ENCODE results near the gene RNF227. TPM values are rescaled to one million over a fixed set of nuclear protein-coding genes. Genes with fewer than 3 reads are reported as not detected.

Gene RNF227
- total RNA-seq, 8 experiments from 2014 or later: 2.6 to 5.2 (median 4.2) TPM

DNA sequence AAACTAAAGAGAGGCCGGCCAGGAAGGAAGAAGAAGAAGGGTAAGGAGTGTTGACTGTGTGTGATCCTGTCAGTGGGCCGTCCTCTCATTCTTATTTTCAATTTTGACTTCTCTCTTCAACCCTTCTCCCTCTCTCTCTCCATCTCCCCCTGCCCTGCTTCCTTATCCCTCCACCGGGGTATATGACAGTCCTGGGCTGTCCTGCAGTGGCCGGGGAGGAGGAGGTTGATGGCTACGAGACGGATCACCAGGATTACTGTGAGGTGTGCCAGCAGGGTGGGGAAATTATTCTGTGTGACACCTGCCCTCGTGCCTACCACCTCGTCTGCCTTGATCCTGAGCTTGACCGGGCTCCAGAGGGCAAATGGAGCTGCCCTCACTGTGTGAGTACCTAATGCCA is 21.9 kb downstream of the RNF227 start:
- in situ Hi-C loops (cut with MboI; ENCODE audit: low pct_unique_long_range_greater_than_20kb in 2 of 9, low sequenced_read_pairs in 9 of 9, unreplicated experiment in 9 of 9): no loop called here
- WGBS, 10 experiments: 73 to 100% (median 91%) methylated on average over 1 to 4 of the region's 9 CpGs; no CpG with 5 or more reads in 4 of the 10 experiments
- ATAC-seq (replicated peaks in 6 of 8): no peak

DNA sequence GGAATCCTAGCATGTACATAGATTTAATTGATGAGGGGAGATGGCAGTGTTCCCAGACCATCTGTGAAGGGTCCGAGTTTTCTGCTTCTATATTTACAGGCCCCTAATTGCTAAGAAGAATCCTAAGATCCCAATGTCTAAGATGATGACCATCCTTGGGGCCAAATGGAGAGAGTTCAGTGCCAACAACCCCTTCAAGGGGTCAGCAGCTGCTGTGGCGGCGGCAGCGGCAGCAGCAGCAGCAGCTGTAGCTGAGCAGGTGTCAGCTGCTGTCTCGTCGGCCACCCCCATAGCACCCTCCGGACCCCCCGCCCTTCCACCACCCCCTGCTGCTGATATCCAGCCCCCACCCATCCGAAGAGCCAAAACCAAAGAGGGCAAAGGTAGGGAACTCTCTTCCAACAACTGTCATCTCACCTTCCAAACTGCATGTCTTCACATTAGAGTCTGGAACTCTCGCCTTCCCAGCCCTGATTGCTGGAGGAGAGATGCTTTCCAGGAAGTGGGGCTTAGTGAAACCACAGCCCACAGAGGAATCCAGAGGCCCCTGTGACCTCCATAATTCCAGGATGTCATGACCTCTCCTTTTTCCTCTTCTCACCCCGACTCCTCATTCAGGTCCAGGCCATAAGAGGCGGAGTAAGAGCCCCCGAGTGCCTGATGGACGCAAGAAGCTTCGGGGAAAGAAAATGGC is 22.8 kb downstream of the RNF227 start:
- in situ Hi-C loops (cut with MboI; ENCODE audit: low pct_unique_long_range_greater_than_20kb in 2 of 9, low sequenced_read_pairs in 9 of 9, unreplicated experiment in 9 of 9): no loop called here

More for the DNA sequence above, 21.9 kb downstream of the RNF227 start:
- no peak overlapping the region for H3K27ac ChIP-seq
- no peak overlapping the region for H3K4me3 ChIP-seq
- peaks cover 8 to 9% of the 10 kb centered on the region in 2 donors for H3K4me1 ChIP-seq (replicated peaks in 1 of 2)

DNA sequence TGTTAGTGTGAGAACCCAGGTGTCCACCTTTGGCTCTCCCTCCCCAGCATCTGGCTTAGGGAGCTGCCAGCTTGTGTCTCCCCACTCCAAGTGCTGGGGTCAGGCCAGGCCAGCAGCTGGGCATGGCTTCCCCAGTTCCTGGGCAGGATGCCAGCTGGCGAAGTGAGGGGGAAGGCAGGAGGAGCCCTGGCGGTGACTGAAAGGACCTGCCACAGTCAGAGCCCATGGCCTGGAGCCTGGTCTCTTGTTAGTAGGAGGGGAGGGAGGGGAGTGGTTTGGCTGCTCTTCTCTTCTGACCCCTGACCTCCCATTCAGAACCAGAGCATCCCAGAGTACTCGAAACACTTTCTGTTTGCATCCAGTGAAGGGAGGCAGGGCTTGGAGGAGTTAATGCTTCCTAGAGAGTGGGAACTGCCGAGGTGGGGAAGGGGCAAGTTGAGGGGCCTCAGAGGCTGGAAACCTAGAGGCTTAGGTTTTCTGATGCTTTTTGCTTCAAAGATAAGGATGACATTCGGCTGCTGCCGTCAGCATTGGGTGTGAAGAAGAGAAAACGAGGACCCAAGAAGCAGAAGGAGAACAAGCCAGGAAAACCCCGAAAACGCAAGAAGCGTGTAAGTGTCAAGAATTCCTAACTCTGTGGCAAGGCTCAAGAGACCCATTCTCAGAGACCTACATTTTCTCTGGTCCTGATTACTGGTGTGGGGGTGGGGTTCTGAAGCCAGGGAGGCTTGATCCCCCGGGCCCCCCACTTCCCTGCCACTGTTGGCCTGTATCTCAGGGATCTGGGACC is 26.7 kb downstream of the RNF227 start:
- WGBS, 10 experiments: 10 to 84% (median 44%) methylated on average over 2 to 9 of the region's 11 CpGs; no CpG with 5 or more reads in 3 of the 10 experiments
- H3K4me3 ChIP-seq: peak overlapping the region in 1 of 5 donors; percentile 96
- ATAC-seq (replicated peaks in 6 of 8): peak in 5 of 8 experiments; percentile 2 to 36 (median 15)
- H3K4me1 ChIP-seq (replicated peaks in 1 of 2): peaks cover 20 to 22% of the 10 kb centered on the region in 2 donors
- H3K27ac ChIP-seq: peak overlapping the region; percentile 81 to 82
- in situ Hi-C loops (cut with MboI; ENCODE audit: low pct_unique_long_range_greater_than_20kb in 2 of 9, low sequenced_read_pairs in 9 of 9, unreplicated experiment in 9 of 9): no loop called here

More for the DNA sequence above, 22.8 kb downstream of the RNF227 start:
- no peak overlapping the region for H3K4me3 ChIP-seq
- 67 to 100% (median 83%) methylated on average over 1 to 6 of the region's 15 CpGs; no CpG with 5 or more reads in 1 of the 10 experiments for WGBS, 10 experiments
- no peak overlapping the region for H3K27ac ChIP-seq
- ATAC-seq (replicated peaks in 6 of 8): no peak
- H3K4me1 ChIP-seq (replicated peaks in 1 of 2): peaks cover 17 to 18% of the 10 kb centered on the region in 2 donors

DNA sequence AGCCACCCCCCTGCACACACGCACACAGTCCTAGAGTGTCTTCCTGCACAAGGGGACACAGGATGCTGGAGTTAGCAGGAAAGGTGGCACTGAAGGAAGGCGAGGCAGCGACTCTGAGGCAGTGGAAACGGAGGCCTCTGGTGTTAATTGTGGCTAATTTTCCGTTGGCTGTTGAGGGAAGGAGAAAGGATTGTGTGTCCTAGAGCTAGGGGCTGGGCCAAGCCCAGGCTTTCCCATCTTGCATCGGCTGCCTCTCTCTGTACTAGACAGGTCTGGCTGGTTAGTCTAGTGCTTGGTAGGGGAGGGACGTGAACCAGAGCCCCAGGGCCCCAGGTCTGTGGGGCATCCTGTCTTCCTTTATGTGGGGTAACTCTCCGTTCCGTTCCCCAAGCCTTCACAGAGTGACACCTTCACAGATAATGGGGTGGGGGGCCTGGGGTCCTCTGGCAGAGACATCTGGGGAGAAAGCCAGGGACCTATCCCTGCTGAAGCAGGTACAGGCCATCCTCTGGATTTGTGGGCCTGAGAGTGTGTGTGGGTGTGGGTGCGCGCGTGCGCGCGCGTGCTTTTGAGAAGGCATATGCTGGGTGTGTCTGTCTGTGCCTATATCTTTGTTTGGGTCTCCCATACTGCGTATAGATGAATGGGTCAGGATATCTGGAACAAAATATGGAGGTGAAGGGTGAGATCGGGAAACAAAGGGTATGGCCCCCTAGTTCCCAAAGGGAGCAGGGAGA is 27.7 kb downstream of the RNF227 start, which contains the start of gene CHD3:
Gene CHD3, plus strand, starts transcription at position 606 of the 737 bp plus-strand sequence. CDS start 212 bp downstream, outside the sequence.
- in situ Hi-C loops (cut with MboI; ENCODE audit: low pct_unique_long_range_greater_than_20kb in 2 of 9, low sequenced_read_pairs in 9 of 9, unreplicated experiment in 9 of 9): no loop called here
- Histone ChIP-seq H3K27ac (peak within 1 kb of the TSS; percentile 81 to 82), H3K4me1 (replicated peaks in 1 of 2) (peaks cover 22 to 24% of the 10 kb centered on the region in 2 donors), H3K4me3 (peak within 1 kb of the TSS; percentile 51 to 99 (median 93))
- ATAC-seq (replicated peaks in 6 of 8): peak in 3 of 8 experiments; percentile 2 to 3 (median 2)
- WGBS, 10 experiments: 8 to 100% (median 63%) methylated on average over 2 to 14 of the region's 18 CpGs; no CpG with 5 or more reads in 2 of the 10 experiments

DNA sequence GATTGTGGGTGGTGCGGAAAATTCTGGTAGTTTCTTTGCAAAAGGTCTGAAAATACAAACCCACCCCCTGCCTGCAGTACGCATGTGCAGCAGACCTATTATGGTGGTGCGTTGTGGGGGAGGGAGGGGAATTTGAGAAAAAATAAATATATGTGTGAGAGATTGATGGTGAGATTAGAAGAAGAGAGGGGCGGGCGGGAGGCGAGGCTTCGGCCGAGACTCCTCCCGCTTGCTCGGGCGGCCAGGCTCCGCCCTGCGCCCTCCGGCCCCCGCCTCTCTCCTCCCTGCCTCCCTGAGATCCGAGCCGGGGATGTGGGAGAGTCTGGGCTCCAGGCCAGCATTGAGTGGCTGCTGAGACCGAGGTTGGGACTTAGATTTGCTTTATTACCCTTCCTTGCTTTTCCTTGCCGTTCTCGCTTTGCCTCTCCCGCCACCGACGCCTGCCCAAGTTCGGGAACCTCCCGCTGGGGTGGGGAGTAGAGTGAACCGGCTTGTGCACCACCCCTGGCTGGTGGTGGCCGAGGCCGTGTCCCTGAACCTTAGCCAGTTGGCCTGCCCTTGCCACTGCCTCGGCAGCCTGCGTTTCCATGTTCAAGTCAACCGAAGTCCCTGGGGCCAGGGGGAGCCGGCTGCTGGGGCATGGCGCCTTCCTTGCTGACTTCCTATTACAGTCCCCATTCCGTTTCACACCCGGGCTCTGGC is 28.5 kb downstream of the RNF227 start:
- in situ Hi-C loops (cut with MboI; ENCODE audit: low pct_unique_long_range_greater_than_20kb in 2 of 9, low sequenced_read_pairs in 9 of 9, unreplicated experiment in 9 of 9): no loop called here
- Histone ChIP-seq H3K4me3 (peak overlapping the region; percentile 51 to 99 (median 93)), H3K4me1 (replicated peaks in 1 of 2) (peaks cover 26 to 31% of the 10 kb centered on the region in 2 donors), H3K27ac (peak overlapping the region; percentile 84 to 99)
- ATAC-seq (replicated peaks in 6 of 8): peak; percentile 68 to 81 (median 76)
- 0 to 11% (median 0%) methylated on average over 1 to 9 of the region's 35 CpGs; no CpG with 5 or more reads in 2 of the 10 experiments for WGBS, 10 experiments

DNA sequence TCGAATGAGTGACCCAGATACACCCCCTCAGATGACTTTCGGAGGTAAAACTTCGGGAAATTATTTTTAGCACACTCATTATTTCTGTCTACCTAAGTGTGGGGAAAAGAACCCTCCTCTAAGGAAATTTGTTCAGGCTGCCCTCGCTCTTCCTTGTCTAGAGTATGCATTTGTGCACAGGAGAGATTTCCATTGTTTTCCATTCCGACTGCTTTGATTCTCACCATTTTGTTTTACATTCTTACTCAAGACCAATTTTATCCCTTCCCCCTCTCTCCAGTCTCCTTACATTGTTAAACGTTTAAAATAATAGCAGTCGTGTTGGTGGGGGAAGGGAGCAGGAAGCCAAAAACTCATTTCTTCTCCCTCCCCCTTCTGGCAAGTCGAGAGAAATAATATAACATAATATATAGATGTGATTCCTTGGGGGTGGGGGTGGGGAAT is 29.0 kb downstream of the RNF227 start:
- 0 to 4% (median 2%) methylated on average over 4 to 8 of the region's 8 CpGs for WGBS, 10 experiments
- Histone ChIP-seq H3K27ac (peak overlapping the region; percentile 84 to 99), H3K4me3 (peak overlapping the region; percentile 51 to 99 (median 93)), H3K4me1 (replicated peaks in 1 of 2) (peaks cover 26 to 36% of the 10 kb centered on the region in 2 donors)
- peak in 2 of 8 experiments; percentile 1 to 12 for ATAC-seq (replicated peaks in 6 of 8)
- in situ Hi-C loops (cut with MboI; ENCODE audit: low pct_unique_long_range_greater_than_20kb in 2 of 9, low sequenced_read_pairs in 9 of 9, unreplicated experiment in 9 of 9): no loop called here

DNA sequence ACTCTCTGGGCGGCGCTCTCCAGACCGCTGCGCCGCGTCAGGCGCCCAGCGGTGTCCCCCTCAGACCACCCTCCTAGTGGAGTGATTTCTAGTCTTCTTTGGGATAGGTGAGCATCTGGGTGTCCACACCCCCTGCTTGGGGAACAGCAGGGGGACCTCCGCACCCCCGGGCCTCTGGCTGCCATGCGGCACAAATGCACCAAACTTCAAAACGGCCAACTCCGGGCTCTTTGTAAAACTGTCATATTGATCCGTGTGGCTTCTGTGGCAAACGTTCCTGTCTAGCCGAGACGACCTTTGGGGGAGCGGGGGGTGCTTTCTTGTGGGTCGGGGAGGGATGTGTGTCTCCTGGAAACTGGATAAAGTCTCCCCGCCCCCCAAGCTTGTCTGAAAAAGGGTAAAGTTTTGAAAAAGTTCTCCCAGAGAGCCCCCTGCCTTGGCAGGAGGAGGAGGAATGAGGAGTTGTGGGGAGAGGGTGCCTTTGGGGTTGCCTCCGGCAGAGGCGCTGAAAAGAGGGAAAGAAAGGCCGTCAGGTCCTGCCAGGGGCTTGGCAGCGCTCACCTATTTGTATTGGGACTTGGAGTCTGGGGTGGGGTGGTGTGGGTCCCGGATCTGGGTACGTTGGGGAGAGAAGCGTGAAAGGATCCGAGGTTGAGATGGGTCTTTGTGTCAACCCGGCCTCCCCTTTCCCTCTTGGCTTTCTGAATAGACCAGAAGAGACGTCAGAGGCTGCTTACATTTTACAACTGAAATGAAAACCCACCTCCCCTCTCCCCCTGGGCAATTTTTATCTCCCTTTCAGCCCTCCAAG is 29.7 kb downstream of the RNF227 start:
- in situ Hi-C loops (cut with MboI; ENCODE audit: low pct_unique_long_range_greater_than_20kb in 2 of 9, low sequenced_read_pairs in 9 of 9, unreplicated experiment in 9 of 9): no loop called here
- WGBS, 10 experiments: 0% methylated on average over 1 to 4 of the region's 30 CpGs; no CpG with 5 or more reads in 5 of the 10 experiments
- ATAC-seq (replicated peaks in 6 of 8): peak in 1 of 8 experiments; percentile 2
- Histone ChIP-seq H3K27ac (peak overlapping the region; percentile 84 to 99), H3K4me1 (replicated peaks in 1 of 2) (peaks cover 26 to 40% of the 10 kb centered on the region in 2 donors), H3K4me3 (peak overlapping the region; percentile 51 to 99 (median 93))

DNA sequence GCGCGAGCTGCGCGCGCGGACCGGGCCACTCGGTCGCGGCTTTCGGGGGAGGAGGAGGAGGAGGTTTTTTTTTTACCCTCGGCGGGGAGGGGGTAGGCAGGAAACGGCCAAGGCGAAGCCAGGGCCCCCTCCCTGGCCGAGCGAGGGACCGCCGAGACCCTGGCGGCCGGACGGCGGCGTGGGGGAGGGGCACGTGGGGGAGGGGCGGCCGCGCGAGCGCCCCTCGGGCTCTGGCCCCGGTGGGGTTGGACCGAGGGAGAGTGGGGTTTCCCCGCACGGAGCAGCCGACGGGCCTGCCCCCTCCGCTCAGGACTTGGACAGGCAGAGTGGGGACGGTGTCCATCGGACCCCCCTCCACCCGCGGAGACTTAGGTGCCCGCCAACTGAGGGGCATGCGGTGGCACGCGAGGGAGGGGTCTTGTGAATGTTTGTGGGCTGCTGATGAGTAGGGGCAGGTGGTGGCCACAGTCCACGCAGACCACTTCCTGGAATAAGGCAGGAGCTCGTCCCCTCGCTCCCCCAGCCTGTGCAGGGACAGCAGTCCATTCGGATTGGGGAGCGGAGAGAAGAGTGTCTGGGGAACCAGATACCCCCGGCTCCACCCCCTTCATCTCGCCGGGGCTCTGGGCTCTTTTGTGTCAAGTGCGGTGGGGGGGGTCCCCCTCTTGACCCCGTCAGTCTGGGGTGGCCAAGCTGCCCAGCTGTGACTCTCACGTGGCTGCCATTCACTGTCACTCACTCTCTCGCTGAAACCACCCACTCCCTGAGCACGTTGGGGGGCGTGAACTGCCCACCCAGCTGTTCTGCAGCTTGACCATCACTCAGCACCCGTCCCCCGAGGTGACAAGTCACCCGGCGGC is 30.5 kb downstream of the RNF227 start:
- Histone ChIP-seq H3K4me3 (peak overlapping the region; percentile 51 to 99 (median 93)), H3K27ac (peak overlapping the region; percentile 84 to 99), H3K4me1 (replicated peaks in 1 of 2) (peaks cover 26 to 40% of the 10 kb centered on the region in 2 donors)
- 0% methylated on average over 1 to 6 of the region's 64 CpGs; no CpG with 5 or more reads in 6 of the 10 experiments for WGBS, 10 experiments
- in situ Hi-C loops (cut with MboI; ENCODE audit: low pct_unique_long_range_greater_than_20kb in 2 of 9, low sequenced_read_pairs in 9 of 9, unreplicated experiment in 9 of 9): no loop called here
- peak; percentile 0 to 67 (median 54) for ATAC-seq (replicated peaks in 6 of 8)

DNA sequence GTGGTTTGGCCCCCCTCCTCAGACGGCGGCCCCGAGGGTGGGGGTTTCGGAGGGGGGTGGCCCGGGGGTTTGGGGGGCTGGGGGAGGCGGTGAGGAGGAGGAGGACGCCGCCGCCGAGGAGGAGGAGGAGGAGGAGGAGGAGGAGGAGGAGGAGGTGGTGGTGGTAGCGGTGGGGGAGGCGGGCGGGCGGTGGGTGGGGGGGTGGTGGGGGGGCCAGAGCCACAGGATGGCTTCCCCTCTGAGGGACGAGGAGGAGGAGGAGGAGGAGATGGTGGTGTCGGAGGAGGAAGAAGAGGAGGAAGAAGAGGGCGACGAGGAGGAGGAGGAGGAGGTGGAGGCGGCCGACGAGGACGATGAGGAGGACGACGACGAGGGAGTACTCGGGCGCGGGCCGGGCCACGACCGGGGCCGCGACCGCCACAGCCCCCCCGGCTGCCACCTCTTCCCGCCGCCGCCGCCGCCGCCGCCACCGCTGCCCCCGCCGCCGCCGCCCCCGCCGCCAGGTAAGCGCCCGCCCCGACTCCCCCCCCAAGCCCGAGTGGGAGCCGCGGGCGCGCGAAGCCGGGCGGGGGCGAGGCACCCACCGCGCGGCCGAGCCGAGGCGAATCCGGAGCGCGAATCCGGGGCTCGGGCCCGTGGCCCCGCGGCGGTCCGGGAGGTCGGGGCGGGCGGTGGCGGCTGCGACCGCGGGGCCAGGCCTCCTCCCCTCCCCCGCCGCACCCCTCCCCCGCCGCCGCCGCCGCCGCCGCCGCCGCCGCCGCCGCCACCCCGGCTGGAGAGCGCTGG is 31.3 kb downstream of the RNF227 start:
- peak overlapping the region; percentile 51 to 99 (median 93) for H3K4me3 ChIP-seq

DNA sequence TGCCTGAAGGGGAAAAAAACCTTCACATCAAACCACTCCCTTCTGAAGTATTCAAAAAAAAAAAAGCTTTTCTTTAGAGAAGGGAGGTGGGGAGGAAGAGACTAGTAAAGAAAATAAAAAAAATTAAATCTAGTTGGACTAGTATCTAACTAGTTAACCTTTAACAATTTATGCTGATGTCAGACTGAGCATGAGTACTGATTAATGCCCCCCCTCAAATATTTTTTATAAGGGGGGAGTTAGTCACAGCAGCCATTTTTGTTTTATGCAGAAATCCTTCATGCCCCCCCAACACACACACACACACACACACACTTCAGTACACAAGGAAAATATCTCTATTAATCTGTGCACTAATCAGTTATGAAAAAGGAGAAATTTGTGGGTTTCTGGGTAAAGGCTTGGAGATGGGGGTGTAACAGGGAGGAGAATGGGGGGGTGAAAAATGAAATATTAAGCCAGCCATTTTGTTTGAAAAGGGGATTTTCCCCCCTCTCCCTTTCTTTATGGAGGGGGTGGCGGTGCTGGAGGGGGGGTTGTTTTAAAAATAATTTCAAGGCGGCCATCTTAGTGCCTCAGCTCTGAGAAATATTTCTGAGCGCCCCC is 32.2 kb downstream of the RNF227 start:
- ATAC-seq (replicated peaks in 6 of 8): no peak
- 0 to 33% (median 33%) methylated on average over 1 of the region's 3 CpGs; no CpG with 5 or more reads in 7 of the 10 experiments for WGBS, 10 experiments
- Histone ChIP-seq H3K27ac (peak overlapping the region; percentile 84 to 99), H3K4me3 (peak overlapping the region; percentile 51 to 99 (median 93)), H3K4me1 (replicated peaks in 1 of 2) (peaks cover 14 to 41% of the 10 kb centered on the region in 2 donors)
- in situ Hi-C loops (cut with MboI; ENCODE audit: low pct_unique_long_range_greater_than_20kb in 2 of 9, low sequenced_read_pairs in 9 of 9, unreplicated experiment in 9 of 9): no loop called here

More for the DNA sequence above, 31.3 kb downstream of the RNF227 start:
- 0% methylated on average over 1 of the region's 100 CpGs; no CpG with 5 or more reads in 9 of the 10 experiments for WGBS, 10 experiments
- no peak for ATAC-seq (replicated peaks in 6 of 8)
- peak overlapping the region; percentile 84 to 99 for H3K27ac ChIP-seq
- peaks cover 23 to 42% of the 10 kb centered on the region in 2 donors for H3K4me1 ChIP-seq (replicated peaks in 1 of 2)
- in situ Hi-C loops (cut with MboI; ENCODE audit: low pct_unique_long_range_greater_than_20kb in 2 of 9, low sequenced_read_pairs in 9 of 9, unreplicated experiment in 9 of 9): no loop called here
